HL-60/S4 treated with phorbol 12-myristate 13-acetate at 8.2 ng/mL for 4 days and 3 days (cell line): ENCODE measurements around the gene PSMF1.

Experiments used
- in situ Hi-C: fragments of 300-500 bp; cut with MboI; formaldehyde crosslinking; loops from 2 replicates; pipeline ENCODE4 v1.15.0; 2022; ENCODE audit warnings: low sequenced_read_pairs

Gene PSMF1

GRCh38 chr20:1118336-1119127 is at the start of gene PSMF1:
Gene PSMF1 (plus strand): TSS chr20:1118602. CDS start chr20:1118774, 172 bp downstream.
- in situ Hi-C loops: loop anchor here (25.0 kb wide), 1 partner anchor 306 kb away; no protein-coding TSS in a partner anchor

GRCh38 chr20:1072258-1072657 is 46.1 kb upstream of the PSMF1 start:
- in situ Hi-C loops: no loop called here

GRCh38 chr20:1075616-1076015 is 42.8 kb upstream of the PSMF1 start:
- in situ Hi-C loops: no loop called here

GRCh38 chr20:1081891-1082290 is 36.5 kb upstream of the PSMF1 start:
- in situ Hi-C loops: no loop called here

GRCh38 chr20:1083431-1084080 is 34.8 kb upstream of the PSMF1 start:
- in situ Hi-C loops: no loop called here

GRCh38 chr20:1085492-1086276 is 32.7 kb upstream of the PSMF1 start:
- in situ Hi-C loops: no loop called here

GRCh38 chr20:1086277-1087213 is 31.9 kb upstream of the PSMF1 start:
- in situ Hi-C loops: no loop called here

- in situ Hi-C loops: no loop called here
These were observed 31.0 kb upstream of the PSMF1 start for GRCh38 chr20:1087311-1087905.

GRCh38 chr20:1094751-1095150 is 23.7 kb upstream of the PSMF1 start:
- in situ Hi-C loops: no loop called here

GRCh38 chr20:1101533-1101932 is 16.9 kb upstream of the PSMF1 start:
- in situ Hi-C loops: loop anchor here (25.0 kb wide), 1 partner anchor 289 kb away; no protein-coding TSS in a partner anchor

- in situ Hi-C loops: loop anchor here (25.0 kb wide), 1 partner anchor 290 kb away; no protein-coding TSS in a partner anchor
These were observed 16.4 kb upstream of the PSMF1 start for GRCh38 chr20:1102016-1102415.

- in situ Hi-C loops: loop anchor here (25.0 kb wide), 1 partner anchor 291 kb away; no protein-coding TSS in a partner anchor
These were observed 14.7 kb upstream of the PSMF1 start for GRCh38 chr20:1103751-1104150.

GRCh38 chr20:1105599-1106194 is 12.7 kb upstream of the PSMF1 start:
- in situ Hi-C loops: loop anchor here (25.0 kb wide), 1 partner anchor 293 kb away; no protein-coding TSS in a partner anchor

- in situ Hi-C loops: loop anchor here (25.0 kb wide), 1 partner anchor 295 kb away; no protein-coding TSS in a partner anchor
These were observed 11.2 kb upstream of the PSMF1 start for GRCh38 chr20:1107176-1107575.

GRCh38 chr20:1108437-1108920 is 9.9 kb upstream of the PSMF1 start:
- in situ Hi-C loops: loop anchor here (25.0 kb wide), 1 partner anchor 296 kb away; no protein-coding TSS in a partner anchor

GRCh38 chr20:1112908-1113307 is 5.5 kb upstream of the PSMF1 start:
- in situ Hi-C loops: loop anchor here (25.0 kb wide), 1 partner anchor 301 kb away; no protein-coding TSS in a partner anchor

GRCh38 chr20:1118004-1118335 is 432 bp upstream of the PSMF1 start:
- in situ Hi-C loops: loop anchor here (25.0 kb wide), 1 partner anchor 306 kb away; no protein-coding TSS in a partner anchor

GRCh38 chr20:1119128-1119505 is 715 bp downstream of the PSMF1 start:
- in situ Hi-C loops: loop anchor here (25.0 kb wide), 1 partner anchor 307 kb away; no protein-coding TSS in a partner anchor

GRCh38 chr20:1119524-1119923 is 1.1 kb downstream of the PSMF1 start:
- in situ Hi-C loops: loop anchor here (25.0 kb wide), 1 partner anchor 307 kb away; no protein-coding TSS in a partner anchor
